KMS-11 (cell line): ENCODE results near the gene WRAP73.

Experiments
- H2AFZ ChIP-seq: fragments of 200-600 bp; sonication (generic); 2 replicates; pipeline ENCODE4 v1.6.1; 2016; ENCODE audit warnings: antibody characterized with exemption, mixed run types, low read depth
- H3K27ac ChIP-seq: fragments of 200-600 bp; sonication (generic); 2 replicates; pipeline ENCODE4 v1.6.1; 2016; ENCODE audit warnings: mild to moderate bottlenecking, mixed run types
- H3K27me3 ChIP-seq: fragments of 200-600 bp; sonication (generic); 2 replicates; pipeline ENCODE4 v1.6.1; 2017; ENCODE audit warnings: mild to moderate bottlenecking, low read depth, mixed run types, moderate library complexity; ENCODE audit not compliant: insufficient read depth
- H3K36me3 ChIP-seq: fragments of 200-600 bp; sonication (generic); 2 replicates; pipeline ENCODE4 v1.6.1; 2017; ENCODE audit warnings: mild to moderate bottlenecking, mixed run types; ENCODE audit not compliant: insufficient read depth
- H3K4me1 ChIP-seq: fragments of 200-600 bp; sonication (generic); 2 replicates; pipeline ENCODE4 v1.6.1; 2016; ENCODE audit warnings: mild to moderate bottlenecking, low read depth, mixed run types; ENCODE audit not compliant: poor library complexity, severe bottlenecking
- H3K4me2 ChIP-seq: fragments of 200-600 bp; sonication (generic); 2 replicates; pipeline ENCODE4 v1.7.0; 2016; ENCODE audit warnings: mild to moderate bottlenecking, mixed run types
- H3K4me3 ChIP-seq: fragments of 200-600 bp; sonication (generic); IDR thresholded peaks from 2 replicates; pipeline ENCODE4 v1.6.1; 2017; ENCODE audit warnings: low read depth, low read length, mixed read lengths; ENCODE audit not compliant: insufficient read depth
- H3K79me2 ChIP-seq: fragments of 200-600 bp; sonication (generic); 2 replicates; pipeline ENCODE4 v1.6.1; 2016; ENCODE audit warnings: low read depth, mixed run types; ENCODE audit not compliant: insufficient read depth
- H3K9ac ChIP-seq: fragments of 200-600 bp; sonication (generic); 2 replicates; pipeline ENCODE4 v1.6.1; 2016; ENCODE audit warnings: mild to moderate bottlenecking, mixed run types
- H4K20me1 ChIP-seq: fragments of 200-600 bp; sonication (generic); 2 replicates; pipeline ENCODE4 v1.6.1; 2016; ENCODE audit warnings: mild to moderate bottlenecking, mixed run types; ENCODE audit not compliant: insufficient read depth
- TF ChIP-seq, protein P1 (sequence below): fragments of 200-600 bp; sonication (generic); conservative IDR thresholded peaks from 2 replicates; pipeline ENCODE4 v1.6.1; 2017; ENCODE audit warnings: low read depth, mild to moderate bottlenecking, antibody characterized with exemption, low read length, moderate library complexity, mixed read lengths

WRAP73 gene

DNA sequence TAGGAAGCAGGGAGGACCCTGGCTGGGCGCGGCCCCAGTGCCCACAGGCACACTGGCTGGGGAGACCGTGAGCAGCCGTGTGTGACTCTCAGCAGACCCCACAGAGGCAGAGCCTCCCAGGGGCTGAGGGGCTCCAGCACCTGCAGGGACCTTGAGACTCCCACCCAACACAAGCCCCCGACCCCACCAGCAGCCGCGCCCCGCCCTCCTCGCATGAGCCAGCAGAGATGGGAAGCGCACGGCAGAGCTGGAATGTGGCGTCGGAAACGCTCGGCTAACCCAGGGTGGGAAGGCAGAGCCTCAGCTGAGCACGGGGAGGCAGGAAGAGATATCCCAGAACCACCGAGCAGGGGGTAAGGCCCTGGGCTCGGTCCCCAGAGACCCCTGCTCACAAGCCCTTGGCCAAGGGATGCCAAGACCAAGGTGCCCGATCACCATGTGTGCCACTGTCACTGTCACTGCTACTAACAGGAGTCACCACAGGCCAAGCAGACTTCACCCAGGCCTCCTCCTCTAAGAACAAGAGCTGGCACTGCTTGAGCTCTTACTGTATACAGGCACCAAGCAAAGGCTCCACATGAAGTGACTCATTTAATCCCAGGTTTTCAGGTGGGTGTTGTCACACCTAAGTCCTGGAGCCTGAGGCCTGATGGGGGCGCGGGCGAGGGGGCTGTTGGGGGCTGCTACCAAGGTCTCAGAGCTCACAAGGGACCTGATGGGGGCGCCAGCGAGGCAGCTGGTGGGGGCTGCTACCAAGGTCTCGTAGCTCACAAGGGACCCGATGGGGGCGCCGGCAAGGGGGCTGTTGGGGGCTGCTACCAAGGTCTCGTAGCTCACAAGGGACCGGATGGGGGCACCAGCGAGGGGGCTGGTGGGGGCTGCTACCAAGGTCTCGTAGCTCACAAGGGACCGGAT lies 58.7 kb downstream of the WRAP73 start:
- Histone ChIP-seq H4K20me1 (no peaks in the 10 kb centered on the region), H3K27ac (no peak overlapping the region), H3K9ac (no peak overlapping the region), H3K27me3 (peaks cover 75% of the 10 kb centered on the region), H3K36me3 (no peaks in the 10 kb centered on the region), H3K4me2 (no peak overlapping the region), H2AFZ (no peak overlapping the region), H3K79me2 (no peaks in the 10 kb centered on the region), H3K4me3 (no peak overlapping the region), H3K4me1 (no peaks in the 10 kb centered on the region)
- TF ChIP-seq, protein P1, sequence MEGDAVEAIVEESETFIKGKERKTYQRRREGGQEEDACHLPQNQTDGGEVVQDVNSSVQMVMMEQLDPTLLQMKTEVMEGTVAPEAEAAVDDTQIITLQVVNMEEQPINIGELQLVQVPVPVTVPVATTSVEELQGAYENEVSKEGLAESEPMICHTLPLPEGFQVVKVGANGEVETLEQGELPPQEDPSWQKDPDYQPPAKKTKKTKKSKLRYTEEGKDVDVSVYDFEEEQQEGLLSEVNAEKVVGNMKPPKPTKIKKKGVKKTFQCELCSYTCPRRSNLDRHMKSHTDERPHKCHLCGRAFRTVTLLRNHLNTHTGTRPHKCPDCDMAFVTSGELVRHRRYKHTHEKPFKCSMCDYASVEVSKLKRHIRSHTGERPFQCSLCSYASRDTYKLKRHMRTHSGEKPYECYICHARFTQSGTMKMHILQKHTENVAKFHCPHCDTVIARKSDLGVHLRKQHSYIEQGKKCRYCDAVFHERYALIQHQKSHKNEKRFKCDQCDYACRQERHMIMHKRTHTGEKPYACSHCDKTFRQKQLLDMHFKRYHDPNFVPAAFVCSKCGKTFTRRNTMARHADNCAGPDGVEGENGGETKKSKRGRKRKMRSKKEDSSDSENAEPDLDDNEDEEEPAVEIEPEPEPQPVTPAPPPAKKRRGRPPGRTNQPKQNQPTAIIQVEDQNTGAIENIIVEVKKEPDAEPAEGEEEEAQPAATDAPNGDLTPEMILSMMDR: no peak

DNA sequence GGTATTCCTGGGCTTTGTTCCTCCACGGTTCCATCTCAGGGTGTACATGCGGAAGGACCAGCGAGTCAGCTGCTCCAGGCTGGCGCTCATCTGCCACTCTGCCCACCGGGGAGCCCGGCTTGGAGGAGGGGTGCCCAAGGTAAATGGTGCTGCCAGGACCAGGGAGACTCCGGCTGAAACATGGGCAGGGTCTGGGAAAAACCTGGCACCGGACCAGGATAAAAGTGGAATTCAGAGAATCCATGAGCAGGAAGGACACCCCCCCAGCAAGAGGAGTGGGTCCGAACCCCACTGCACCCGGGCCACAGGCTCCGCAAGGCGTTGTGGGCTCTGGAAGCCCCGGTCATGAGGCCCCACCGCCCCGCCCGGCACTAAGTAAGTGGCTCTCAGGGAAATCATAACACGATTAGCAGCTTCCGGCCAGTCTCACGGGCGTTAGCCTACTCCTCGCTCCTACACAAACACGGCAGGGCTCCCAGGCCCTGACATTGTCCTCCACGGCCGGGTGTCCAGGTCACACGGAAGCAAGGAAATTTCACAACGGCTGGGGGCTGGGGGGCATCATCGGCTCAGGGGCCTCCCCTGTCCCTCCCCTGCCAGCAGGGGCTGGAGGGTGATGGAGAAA lies 59.7 kb downstream of the WRAP73 start:
- Histone ChIP-seq H3K4me2 (no peak overlapping the region), H3K36me3 (no peaks in the 10 kb centered on the region), H3K27ac (no peak overlapping the region), H3K4me3 (no peak overlapping the region), H4K20me1 (no peaks in the 10 kb centered on the region), H3K79me2 (no peaks in the 10 kb centered on the region), H3K27me3 (peaks cover 69% of the 10 kb centered on the region), H3K9ac (no peak overlapping the region), H3K4me1 (no peaks in the 10 kb centered on the region), H2AFZ (no peak overlapping the region)
- TF ChIP-seq, protein P1: no peak

DNA sequence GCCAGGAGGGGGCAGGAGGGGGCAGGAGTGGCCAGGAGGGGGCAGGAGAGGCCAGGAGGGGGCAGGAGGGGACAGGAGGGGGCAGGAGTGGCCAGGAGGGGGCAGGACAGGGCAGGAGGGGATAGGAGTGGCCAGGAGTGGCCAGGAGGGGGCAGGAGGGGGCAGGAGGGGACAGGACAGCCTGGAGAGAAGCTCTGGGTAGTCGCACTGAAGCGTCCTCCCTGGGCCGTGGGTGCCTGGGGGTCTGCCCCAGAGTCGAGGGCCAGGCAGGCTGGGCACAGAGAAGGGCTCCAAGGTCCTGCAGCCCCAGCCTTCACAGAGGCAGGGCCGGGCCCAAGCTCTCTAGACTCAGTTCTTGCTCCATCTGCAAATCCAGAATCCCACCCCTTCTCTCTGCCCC lies 61.5 kb downstream of the WRAP73 start:
- no peaks in the 10 kb centered on the region for H3K36me3 ChIP-seq
- H3K4me3 ChIP-seq: no peak overlapping the region
- no peak overlapping the region for H3K27ac ChIP-seq
- H3K9ac ChIP-seq: no peak overlapping the region
- no peak overlapping the region for H3K4me2 ChIP-seq
- H3K27me3 ChIP-seq: peaks cover 50% of the 10 kb centered on the region
- no peaks in the 10 kb centered on the region for H3K4me1 ChIP-seq
- H4K20me1 ChIP-seq: no peaks in the 10 kb centered on the region
- TF ChIP-seq, protein P1: no peak
- no peak overlapping the region for H2AFZ ChIP-seq
- no peaks in the 10 kb centered on the region for H3K79me2 ChIP-seq

DNA sequence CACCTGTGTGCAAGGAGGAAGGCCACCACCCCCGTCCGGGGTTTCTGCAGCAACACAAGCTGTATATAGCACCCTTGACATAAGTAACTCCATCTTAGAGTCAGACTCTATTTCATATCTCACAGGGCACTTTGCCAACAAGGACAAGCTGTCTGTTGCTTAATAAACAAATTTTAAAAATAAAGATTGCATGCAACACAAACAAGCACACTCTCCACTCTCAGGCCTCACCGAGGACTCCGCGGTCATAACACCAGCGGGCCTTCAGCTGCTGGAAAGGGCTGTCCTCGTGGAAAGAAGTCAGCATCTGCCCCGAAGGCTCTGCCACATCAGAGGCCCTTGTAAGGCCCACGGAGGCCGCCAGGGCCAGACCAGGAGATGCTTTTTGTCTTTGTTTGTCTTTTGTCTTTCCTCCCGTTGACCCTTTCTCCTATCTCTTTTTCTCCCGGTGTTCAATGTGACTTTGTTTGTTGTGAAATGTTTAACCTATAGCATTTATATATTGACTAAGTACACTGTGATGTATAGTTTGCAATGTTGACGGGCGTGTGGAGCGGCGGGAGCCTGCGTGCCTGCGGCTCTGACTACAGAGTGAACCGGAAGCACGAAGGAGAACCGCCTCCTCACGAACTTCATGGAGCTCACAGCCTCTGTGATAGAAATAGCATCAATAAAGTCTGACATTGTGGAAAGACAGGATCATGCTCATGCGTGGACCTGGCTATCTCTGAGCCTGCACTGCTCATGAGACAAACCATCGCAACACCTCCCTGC lies 62.7 kb downstream of the WRAP73 start:
- H2AFZ ChIP-seq: no peak overlapping the region
- TF ChIP-seq, protein P1: no peak
- no peak overlapping the region for H3K9ac ChIP-seq
- H4K20me1 ChIP-seq: no peaks in the 10 kb centered on the region
- H3K27ac ChIP-seq: no peak overlapping the region
- H3K79me2 ChIP-seq: no peaks in the 10 kb centered on the region
- H3K4me3 ChIP-seq: no peak overlapping the region
- H3K4me1 ChIP-seq: no peaks in the 10 kb centered on the region
- H3K36me3 ChIP-seq: no peaks in the 10 kb centered on the region
- peaks cover 39% of the 10 kb centered on the region for H3K27me3 ChIP-seq
- H3K4me2 ChIP-seq: no peak overlapping the region
